ENCODE data around the gene FAM13A. TPM values are rescaled to one million over a fixed set of nuclear protein-coding genes. Genes with fewer than 3 reads are reported as not detected.
A peak's percentile ranks its signal among the peaks of the same experiment; 100 is the strongest.

Gene FAM13A
- total RNA-seq, 1 donor from 2014 or later = 18.0 TPM

DNA sequence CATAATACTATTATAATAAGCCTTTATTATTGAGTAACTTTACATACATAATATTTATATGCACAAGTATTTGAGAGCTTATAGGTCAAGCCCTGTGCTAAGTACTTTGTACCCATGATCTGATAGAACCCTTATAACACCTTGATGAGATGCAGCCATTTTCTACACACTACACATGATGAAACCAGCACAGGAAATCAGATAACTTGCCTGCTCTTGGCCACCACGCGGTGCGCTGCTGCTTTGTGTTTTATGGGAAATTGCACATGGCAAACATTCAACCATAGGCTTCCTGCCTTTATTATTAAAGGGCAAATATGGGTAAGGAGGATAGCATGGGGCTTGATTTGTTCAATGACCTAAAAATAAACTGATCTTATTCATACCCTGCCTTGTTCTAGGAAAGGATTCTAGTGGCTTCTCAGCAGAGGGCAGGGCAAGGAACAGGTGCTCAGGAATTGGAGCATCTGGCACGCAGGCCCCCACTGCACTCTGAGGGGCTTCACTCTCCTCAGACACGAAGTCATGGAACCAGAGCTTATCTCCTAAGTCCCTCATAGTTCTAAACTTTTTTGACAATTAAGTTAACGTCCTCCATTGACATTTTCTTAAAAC, 327.7 kb downstream of the FAM13A start:
- intact Hi-C loops (cut with DNase I) = no loop called here
- DNase-seq (no peak), ATAC-seq (ENCODE audit: poor library complexity) (no peak)

DNA sequence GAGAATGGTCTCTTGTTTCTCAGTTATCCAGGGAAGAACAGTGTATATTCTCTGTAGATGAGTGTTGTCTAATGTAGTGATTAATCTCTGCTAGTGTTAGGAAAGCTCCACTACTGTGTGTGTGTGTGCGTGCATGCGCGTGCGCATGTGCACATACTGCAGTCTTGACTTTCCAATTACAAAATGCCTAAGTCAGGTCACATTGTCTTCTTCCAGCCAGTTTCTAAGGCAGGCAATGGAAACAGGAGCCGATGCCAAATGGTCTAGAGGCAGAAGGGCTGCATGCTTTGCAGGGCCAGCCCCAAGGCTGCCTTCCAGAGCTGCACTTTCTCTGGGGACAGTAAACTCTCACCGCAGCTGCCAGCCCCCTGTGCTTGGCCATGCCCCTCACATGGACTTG, 328.8 kb downstream of the FAM13A start:
- ATAC-seq (ENCODE audit: poor library complexity) (peak; percentile 76), DNase-seq (peak; percentile 64)
- intact Hi-C loops (cut with DNase I) = no loop called here

DNA sequence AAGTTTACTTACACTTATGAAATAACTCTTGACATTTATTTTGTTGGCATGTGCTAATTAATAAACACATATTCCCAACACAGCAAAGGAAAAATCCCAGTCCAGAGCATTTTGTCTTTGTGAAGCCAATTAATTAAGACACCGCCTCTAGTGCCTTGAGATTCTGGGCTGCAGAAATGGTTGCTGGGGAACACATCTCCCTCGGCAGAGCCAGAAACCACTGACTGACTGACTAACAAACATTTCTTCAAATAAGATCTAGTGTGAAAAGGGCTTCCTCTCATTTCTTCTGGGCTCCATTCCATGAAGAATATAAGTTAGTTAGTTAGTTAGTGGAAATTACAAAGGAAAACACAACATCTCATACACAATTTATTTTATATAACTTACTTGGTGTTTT, 331.0 kb downstream of the FAM13A start:
- no peak for DNase-seq
- no peak for ATAC-seq (ENCODE audit: poor library complexity)
- intact Hi-C loops (cut with DNase I) = no loop called here

DNA sequence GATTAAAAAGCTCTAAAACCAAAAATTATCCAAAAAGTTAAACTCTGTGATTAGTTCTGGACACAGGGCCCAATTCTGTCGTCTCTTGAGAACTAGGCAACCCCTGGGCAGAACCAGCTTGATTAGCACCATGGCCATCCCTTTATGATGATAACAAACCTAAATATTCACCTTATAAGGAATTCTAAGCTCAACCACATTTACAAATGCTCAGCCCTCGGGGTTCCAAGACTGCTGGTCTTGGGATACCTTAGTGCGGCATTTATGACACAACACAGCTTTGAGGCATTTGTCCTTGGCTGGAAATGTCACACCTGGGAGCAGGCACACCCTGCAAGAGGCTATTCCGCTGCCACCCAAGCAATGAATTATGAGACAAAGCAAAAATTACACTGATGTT, 331.8 kb downstream of the FAM13A start:
- no peak for ATAC-seq (ENCODE audit: poor library complexity)
- intact Hi-C loops (cut with DNase I) = no loop called here
- DNase-seq = no peak

DNA sequence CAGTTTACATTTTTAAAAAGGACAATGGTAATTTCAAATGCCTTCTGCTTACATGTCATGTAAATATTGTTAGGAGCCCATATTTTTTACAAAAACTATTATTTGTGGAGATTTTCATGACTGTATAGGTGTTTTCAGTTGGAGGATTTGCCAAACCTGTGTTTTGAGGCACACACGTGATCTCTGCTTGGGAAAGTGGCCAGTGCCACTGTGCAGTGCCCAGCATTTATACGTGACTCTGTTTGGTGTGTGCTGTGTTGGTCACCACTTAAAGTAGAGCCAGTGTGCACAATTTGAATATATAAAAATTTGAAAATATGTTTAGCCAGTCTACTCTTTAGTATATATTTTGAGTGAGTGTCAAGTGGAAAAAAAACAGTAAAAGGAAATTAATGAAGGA, 332.6 kb downstream of the FAM13A start:
- DNase-seq = no peak
- intact Hi-C loops (cut with DNase I) = no loop called here
- ATAC-seq (ENCODE audit: poor library complexity) = peak; percentile 25

DNA sequence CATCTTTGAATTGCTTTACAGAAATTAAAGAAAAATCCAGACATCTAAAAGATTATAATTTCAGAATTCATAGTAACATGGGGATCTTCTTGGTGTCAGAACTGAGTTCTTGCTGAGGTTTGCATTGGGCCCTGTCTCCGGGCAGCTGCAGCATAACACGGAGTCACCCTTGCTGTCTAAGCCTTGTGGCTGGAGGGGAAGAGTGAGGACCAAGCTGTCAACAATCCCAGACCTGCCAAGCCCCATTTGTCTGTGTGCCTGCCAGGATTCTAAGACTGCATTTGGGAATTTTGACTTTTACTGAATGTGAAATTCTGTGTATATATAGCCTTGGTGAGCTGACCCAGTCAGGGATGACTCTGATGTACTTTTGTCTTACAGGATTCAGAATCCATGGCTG, 334.2 kb downstream of the FAM13A start:
- DNase-seq (peak; percentile 65), ATAC-seq (ENCODE audit: poor library complexity) (peak; percentile 78)
- intact Hi-C loops (cut with DNase I) = no loop called here

DNA sequence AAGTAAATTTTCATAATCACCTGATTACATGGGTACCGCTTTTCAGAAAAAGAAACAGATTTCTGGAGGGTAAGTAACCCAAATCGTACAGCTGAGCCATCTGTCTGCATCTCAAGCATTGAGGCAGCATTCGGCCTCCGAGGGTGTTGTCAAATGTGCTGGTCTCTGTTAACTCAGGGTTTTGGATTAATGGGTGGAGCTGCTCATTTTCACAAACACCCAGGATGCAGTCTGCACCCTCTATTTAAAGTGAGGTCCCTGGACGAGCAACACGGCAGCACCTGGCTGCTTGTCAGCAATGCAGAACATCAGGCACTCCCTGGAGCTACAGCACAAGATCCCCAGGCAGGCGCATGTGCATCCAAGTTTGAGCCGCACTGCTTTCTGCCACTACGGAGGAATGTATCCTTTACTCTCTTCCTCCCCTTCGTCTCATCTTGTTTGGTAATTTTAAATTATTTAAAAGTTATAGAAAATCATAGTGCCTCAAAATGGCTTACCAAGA, 334.7 kb downstream of the FAM13A start:
- DNase-seq (peak; percentile 60), ATAC-seq (ENCODE audit: poor library complexity) (peak; percentile 67)
- intact Hi-C loops (cut with DNase I) = no loop called here

DNA sequence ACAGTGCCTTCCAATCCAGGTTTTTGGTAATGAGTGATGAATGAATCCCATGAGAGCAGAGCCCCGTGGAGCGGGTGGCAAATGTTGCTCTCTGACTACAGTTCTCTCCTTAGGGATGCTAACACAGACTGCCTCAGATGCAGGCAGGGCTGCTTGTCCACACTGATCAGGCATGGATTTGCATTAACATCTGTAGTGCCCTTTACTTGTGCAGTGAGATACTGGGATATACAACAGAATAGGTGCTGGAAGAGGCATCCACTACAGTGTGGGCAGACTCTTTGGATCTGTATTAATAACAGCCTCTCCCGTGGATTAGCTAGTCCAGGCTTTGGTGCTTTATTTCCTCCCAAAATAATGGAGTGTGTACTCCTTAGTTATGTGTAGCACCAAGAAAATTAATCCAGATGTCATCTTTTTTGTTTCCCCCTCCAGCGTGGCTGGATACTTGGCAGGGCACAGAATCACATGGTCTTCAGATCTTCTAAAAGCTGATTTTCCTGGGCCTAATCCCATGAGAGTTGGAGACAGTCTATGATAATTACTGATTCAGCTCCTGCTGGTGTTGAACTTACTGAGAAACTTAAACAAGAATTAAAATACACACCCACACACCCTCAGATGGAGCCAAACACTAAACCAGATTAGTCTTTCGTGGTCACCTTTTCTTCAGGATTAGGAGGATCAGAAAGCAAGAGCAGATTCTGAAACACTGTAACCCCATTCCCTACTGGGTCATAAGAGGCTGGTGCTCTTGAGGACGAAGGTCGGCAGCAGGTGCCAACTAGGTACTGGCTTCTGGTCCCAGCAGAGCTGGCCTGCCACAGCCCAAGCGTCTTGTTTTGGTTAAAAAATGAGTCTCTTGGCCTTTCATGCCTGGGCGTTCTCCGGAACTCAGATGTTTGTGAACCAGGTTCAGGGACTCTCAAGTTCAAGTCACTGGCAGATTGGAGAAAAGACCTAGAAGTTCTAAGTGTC, 336.2 kb downstream of the FAM13A start:
- intact Hi-C loops (cut with DNase I) = no loop called here
- DNase-seq (no peak), ATAC-seq (ENCODE audit: poor library complexity) (peak; percentile 14)

DNA sequence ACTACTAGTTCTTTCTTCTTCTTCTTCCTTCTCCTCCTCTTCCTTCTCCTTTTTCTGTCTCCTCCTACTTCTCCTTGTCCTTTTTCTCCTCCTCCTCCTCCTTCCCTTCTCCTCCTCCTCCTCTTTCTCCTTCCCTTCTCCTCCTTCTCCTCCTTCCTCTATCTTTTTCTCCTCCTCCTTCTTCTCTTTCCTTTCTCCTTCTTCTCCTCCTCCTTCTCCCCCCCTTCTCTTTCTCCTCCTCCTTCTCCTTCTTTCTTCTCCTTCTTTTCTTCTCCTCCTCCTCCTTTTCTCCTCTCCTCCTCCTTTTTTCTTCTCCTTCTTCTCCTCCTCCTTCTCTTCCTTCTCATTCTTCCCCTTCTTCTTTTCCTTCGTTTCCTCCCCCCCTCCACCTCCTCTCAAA, 337.6 kb downstream of the FAM13A start:
- intact Hi-C loops (cut with DNase I) = no loop called here
- ATAC-seq (ENCODE audit: poor library complexity) = no peak
- DNase-seq = no peak

DNA sequence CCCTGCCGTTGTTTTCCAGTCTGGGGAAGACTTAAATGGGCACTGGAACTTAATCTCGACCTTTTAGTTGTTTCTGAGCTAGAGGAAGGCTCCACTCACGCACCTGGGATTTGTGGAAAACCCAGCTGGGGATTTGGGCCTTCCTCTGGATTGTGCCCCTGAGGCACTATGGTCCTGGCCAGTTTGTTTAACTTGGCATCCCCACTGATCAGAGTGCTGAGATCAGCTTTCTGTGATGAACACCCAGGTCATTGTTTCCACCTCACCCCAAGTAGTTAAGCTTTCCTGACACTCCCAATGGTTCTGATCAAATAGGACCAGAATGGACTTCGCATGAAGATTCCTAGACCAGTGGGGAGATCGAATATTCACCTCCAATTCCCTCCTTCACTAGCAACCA, 338.9 kb downstream of the FAM13A start:
- intact Hi-C loops (cut with DNase I) = no loop called here
- DNase-seq = no peak
- no peak for ATAC-seq (ENCODE audit: poor library complexity)

DNA sequence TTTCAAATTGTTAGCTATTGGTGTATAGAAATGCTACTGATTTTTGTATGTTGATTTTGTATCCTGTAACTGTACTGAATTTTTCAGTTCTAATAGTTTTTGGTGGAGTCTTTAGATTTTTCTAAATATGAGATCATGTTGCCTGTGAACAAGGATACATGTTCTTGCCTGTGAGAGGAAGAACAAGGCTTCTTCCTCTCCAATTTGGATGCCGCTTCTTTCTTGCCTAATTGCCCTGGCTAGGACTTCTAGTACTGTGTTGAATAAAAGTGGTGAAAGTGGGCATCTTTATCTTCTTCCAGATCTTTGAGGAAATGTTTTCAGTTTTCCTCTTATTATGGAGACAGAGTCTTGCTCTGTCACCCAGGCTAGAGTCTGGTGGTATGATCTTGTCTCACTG, 343.2 kb downstream of the FAM13A start:
- no peak for DNase-seq
- intact Hi-C loops (cut with DNase I) = no loop called here
- no peak for ATAC-seq (ENCODE audit: poor library complexity)

DNA sequence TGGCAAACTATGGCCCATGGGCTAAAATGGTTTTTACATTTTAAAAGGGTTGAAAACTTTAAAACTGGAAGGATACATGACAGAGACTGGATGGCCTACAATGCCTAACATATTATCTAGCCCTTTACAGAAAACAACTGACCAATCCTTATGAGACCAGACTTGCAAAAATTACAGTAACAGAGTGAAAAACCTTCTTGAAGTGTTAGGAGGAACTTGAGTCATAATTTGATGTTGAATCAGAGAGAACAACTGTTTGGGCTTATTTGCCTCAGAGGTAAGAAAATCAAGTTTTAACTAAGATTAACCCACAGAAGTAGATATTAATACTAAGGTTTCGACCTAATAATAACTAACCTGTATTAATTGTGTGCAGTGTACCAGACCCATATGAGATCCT, 347.0 kb downstream of the FAM13A start:
- DNase-seq (no peak), ATAC-seq (ENCODE audit: poor library complexity) (no peak)
- intact Hi-C loops (cut with DNase I) = loop anchor here (5.0 to 10.0 kb wide), 2 partner anchors 105 to 312 kb away; no protein-coding TSS in a partner anchor

DNA sequence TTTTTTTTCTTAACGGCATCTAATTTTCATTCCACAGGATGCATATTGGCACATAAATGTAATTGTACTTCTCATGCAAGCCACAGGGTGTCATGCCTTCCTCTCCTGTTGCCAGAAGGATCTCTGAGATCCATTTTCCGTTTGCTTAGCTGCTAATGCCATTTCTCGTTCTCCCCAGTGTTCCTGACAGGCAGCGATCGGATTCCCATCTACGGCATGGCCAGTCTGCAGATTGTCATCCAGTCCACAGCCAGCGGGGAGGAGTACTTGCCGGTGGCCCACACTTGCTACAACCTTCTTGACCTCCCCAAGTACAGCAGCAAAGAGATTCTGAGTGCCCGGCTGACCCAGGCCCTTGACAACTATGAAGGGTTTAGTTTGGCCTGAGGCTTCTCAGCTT, 350.4 kb downstream of the FAM13A start:
- no peak for DNase-seq
- intact Hi-C loops (cut with DNase I) = loop anchor here (5.0 to 10.0 kb wide), 2 partner anchors 108 to 316 kb away; no protein-coding TSS in a partner anchor

DNA sequence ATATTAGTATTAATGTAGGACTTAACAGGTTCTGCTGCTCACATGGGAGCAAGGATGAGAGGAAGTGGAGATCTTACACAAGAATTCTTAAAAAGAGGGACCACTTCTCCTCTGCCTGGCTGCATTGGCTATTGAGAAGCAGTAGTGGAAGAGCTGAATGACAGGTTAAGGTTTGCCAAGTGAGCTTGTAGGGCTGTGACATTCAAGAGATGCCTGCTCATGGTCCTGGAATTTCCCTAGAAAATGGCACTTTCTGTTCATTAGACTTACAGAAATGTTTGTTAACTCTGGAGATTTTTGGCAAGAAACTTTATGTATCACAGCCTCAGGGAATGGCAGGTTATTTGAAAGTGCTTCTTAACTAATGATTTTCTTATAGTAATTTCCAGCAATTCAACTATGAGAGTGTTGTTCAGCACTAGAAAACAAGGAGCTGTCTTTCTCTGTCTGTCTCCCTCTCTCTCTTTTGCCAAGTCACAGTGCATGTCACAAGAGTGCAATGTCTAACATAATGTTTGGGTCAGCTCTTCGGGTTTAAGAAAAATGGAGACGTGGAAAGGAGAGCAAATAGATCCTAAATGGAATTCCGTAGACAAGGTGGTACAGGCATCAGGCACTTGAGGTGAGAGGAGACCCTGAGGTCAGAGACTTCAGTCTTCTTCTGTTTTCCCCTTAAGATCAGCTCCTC, 351.0 kb downstream of the FAM13A start:
- DNase-seq = no peak
- peak; percentile 18 for ATAC-seq (ENCODE audit: poor library complexity)
- intact Hi-C loops (cut with DNase I) = loop anchor here (5.0 to 10.0 kb wide), 2 partner anchors 109 to 316 kb away; no protein-coding TSS in a partner anchor

More for the DNA sequence above, 350.4 kb downstream of the FAM13A start:
- ATAC-seq (ENCODE audit: poor library complexity) = peak; percentile 87

DNA sequence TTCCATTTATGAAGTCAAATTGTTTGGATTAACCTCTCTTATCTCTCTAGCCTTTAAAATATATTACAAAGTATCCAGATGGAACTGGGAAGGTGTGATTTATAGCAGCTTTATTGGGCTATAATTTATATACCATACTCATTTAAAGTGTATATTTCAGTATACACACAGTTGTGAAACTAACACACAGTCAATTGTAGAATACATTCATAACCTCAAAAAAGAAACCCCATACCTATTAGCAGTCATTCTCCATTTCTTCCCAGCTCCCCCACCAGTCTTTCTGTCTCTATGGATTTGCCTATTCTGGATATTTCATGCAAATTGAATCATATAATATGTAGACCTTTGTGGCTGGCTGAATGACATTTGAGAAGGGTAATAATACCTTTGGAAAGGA, 351.8 kb downstream of the FAM13A start:
- intact Hi-C loops (cut with DNase I) = loop anchor here (5.0 to 10.0 kb wide), 2 partner anchors 110 to 317 kb away; no protein-coding TSS in a partner anchor
- DNase-seq (no peak), ATAC-seq (ENCODE audit: poor library complexity) (no peak)

DNA sequence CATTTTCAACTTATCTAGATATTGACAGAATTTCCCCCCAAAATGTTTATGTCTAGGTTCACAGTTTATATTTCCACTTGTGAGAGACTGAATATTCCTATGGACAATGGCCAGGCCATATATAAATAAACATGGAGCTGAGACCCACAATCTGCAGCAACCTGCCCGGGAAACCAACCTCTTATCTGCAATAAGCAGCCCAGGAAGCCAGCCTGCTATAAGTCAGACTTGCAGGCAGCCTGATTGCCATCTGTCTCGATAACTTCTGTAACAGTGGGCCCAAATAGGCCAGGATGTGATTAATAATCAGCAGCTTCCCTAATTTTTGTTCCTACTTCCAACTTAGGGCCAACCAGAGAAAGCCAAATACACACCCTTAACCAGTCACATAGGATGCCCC, 354.2 kb downstream of the FAM13A start:
- intact Hi-C loops (cut with DNase I) = loop anchor here (10.0 kb wide), 1 partner anchor 112 kb away; no protein-coding TSS in a partner anchor
- DNase-seq (no peak), ATAC-seq (ENCODE audit: poor library complexity) (no peak)

DNA sequence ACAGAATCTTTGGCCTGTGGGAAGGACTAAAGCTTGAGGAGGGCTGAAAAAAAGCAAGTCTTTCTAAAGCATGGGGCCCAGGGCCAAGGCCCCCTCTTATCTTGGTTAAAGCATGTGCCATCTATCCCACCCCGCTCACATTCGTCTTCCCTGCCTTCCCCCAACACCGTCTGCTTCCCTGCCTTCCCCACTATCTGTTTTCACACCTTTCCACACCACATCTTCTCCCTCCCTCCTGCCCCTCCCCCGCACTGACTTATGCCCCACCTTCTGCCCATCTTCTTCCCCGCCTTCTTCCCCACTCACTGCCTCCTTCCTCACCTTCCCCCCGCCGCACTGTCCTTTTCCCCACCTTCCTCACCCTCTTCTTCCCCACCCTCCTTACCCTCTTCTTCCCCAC, 358.5 kb downstream of the FAM13A start:
- ATAC-seq (ENCODE audit: poor library complexity) (no peak), DNase-seq (no peak)
- intact Hi-C loops (cut with DNase I) = no loop called here

DNA sequence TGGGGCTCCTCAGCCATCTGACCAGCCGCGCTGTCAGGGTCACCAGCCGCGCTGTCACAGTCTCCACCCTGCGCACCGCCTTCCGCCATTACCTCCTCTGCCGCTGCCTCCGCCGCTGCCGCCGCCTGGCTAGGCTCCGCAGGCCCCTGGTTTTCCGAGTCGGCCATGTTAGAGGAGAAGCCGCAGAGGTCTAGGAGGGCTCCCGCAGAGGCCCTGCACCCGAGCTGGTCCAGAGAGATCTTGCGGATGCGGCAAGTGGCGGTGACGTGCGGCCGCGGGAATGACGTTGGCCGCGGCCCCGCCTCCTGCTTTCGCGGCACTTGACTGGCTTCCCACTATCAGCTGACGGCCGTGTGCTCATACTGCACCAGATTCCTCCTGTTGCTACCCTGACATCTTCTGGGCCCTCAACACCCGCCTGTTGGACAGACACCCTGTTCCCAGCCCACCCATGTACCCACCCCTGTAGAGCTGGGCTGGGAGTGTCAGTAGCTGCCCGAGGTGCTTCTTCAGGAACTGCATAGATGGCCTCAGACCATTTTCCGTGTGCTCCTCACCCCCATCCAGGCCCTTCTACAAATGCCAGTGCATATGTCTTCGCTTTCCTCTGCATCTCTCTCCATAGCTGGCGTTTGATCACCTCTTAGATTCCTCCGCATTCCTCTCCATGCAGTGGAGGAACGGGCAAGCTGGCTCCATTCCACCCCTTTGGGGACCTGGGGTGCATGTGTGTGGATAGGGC, 359.2 kb downstream of the FAM13A start, which contains the start of gene NAP1L5:
Gene NAP1L5 (minus strand): TSS at position 242 of the 742 bp plus-strand sequence. CDS start 75 bp downstream, at position 167.
- DNase-seq = peak; percentile 81
- intact Hi-C loops (cut with DNase I) = no loop called here
- peak; percentile 88 for ATAC-seq (ENCODE audit: poor library complexity)
